ENCODE data around the gene CNOT6. TPM values are rescaled to one million over a fixed set of nuclear protein-coding genes. Genes with fewer than 3 reads are reported as not detected.

CNOT6 gene
- total and polyA plus RNA-seq, 10 of the 15 experiments (the other 5 are each of a cell fraction or from before 2014, with no cell fraction given) = 3.8 to 22.1 (median 12.1) TPM

DNA sequence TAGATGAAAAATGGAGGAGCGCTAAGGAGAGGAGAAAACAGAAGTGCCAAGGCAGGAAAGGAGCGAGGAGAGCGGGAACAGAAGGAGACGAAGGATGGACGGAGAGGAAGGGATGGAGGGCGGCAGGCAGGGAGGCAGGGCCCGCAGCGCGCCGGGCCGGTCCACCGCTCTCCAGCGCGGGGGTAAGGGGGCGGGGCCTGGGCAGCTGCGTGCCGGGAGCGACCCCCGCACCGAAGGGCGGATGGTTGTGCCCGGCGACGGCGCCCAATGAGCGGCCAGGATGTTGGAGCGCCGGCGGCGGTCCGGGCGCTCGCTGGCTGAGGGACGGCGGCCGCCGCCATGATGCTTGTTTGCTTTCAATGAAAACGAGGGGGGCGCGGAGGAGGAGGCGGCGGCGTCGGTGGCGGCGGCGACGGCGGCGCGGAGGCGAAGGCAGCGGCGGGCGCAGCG, at the start of gene CNOT6 (continued):
- TF ChIP-seq, protein P1, sequence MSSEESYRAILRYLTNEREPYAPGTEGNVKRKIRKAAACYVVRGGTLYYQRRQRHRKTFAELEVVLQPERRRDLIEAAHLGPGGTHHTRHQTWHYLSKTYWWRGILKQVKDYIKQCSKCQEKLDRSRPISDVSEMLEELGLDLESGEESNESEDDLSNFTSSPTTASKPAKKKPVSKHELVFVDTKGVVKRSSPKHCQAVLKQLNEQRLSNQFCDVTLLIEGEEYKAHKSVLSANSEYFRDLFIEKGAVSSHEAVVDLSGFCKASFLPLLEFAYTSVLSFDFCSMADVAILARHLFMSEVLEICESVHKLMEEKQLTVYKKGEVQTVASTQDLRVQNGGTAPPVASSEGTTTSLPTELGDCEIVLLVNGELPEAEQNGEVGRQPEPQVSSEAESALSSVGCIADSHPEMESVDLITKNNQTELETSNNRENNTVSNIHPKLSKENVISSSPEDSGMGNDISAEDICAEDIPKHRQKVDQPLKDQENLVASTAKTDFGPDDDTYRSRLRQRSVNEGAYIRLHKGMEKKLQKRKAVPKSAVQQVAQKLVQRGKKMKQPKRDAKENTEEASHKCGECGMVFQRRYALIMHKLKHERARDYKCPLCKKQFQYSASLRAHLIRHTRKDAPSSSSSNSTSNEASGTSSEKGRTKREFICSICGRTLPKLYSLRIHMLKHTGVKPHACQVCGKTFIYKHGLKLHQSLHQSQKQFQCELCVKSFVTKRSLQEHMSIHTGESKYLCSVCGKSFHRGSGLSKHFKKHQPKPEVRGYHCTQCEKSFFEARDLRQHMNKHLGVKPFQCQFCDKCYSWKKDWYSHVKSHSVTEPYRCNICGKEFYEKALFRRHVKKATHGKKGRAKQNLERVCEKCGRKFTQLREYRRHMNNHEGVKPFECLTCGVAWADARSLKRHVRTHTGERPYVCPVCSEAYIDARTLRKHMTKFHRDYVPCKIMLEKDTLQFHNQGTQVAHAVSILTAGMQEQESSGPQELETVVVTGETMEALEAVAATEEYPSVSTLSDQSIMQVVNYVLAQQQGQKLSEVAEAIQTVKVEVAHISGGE (CRISPR knock-in tag; IDR thresholded peaks at IDR 0.05) = no peak
- TF ChIP-seq NR2C2 (IDR thresholded peaks at IDR 0.05; ENCODE audit: borderline replicate concordance, control insufficient read depth, insufficient read length, low read depth) = no peak
- peak; percentile 59 for TF ChIP-seq RELA (IDR thresholded peaks at IDR 0.05; ENCODE audit: borderline replicate concordance, partially characterized antibody)
- TF ChIP-seq ZNF622 (IDR thresholded peaks at IDR 0.05) = no peak
- no peak for TF ChIP-seq EGR1 (IDR thresholded peaks at IDR 0.05; ENCODE audit: borderline replicate concordance in 1 of 2, low read depth in 2 of 2, low read length in 2 of 2)
- TF ChIP-seq SP1 (IDR thresholded peaks at IDR 0.05; ENCODE audit: low read depth, low read length) = peak; percentile 99
- TF ChIP-seq, protein P2, sequence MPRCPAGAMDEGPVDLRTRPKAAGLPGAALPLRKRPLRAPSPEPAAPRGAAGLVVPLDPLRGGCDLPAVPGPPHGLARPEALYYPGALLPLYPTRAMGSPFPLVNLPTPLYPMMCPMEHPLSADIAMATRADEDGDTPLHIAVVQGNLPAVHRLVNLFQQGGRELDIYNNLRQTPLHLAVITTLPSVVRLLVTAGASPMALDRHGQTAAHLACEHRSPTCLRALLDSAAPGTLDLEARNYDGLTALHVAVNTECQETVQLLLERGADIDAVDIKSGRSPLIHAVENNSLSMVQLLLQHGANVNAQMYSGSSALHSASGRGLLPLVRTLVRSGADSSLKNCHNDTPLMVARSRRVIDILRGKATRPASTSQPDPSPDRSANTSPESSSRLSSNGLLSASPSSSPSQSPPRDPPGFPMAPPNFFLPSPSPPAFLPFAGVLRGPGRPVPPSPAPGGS (IDR thresholded peaks at IDR 0.05; ENCODE audit: borderline replicate concordance, insufficient read depth, low read depth, low read length, poor library complexity, severe bottlenecking) = no peak
- no peak for TF ChIP-seq RUNX3 (IDR thresholded peaks at IDR 0.05; ENCODE audit: low read length)
- peak; percentile 83; the same call in 1 of the 2 replicates for TF ChIP-seq RB1 (IDR thresholded peaks at IDR 0.05; ENCODE audit: borderline replicate concordance)
- TF ChIP-seq PML (IDR thresholded peaks at IDR 0.05; ENCODE audit: low read length) = no peak
- TF ChIP-seq ZNF24 (IDR thresholded peaks at IDR 0.05) = 0 out of 2 replicates have a peak, but pooled peaks have one; percentile 27
- peak; percentile 45; the same call in 1 of the 2 replicates for TF ChIP-seq BRCA1 (IDR thresholded peaks at IDR 0.05; ENCODE audit: low read depth, low read length)
- TF ChIP-seq NRF1 (conservative IDR thresholded peaks at IDR 0.05; ENCODE audit: low read depth, low read length) = no peak
- 0 out of 2 replicates have a peak, but pooled peaks have one; percentile 28 for TF ChIP-seq ESRRA (IDR thresholded peaks at IDR 0.05; ENCODE audit: low read length)
- TF ChIP-seq RCOR1 (conservative IDR thresholded peaks at IDR 0.05; ENCODE audit: low read depth, low read length) = 0 out of 2 replicates have a peak, but pooled peaks have one; percentile 29
- TF ChIP-seq RAD51 (IDR thresholded peaks at IDR 0.05) = no peak
- TF ChIP-seq, protein P3, sequence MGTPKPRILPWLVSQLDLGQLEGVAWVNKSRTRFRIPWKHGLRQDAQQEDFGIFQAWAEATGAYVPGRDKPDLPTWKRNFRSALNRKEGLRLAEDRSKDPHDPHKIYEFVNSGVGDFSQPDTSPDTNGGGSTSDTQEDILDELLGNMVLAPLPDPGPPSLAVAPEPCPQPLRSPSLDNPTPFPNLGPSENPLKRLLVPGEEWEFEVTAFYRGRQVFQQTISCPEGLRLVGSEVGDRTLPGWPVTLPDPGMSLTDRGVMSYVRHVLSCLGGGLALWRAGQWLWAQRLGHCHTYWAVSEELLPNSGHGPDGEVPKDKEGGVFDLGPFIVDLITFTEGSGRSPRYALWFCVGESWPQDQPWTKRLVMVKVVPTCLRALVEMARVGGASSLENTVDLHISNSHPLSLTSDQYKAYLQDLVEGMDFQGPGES (IDR thresholded peaks at IDR 0.05) = peak; percentile 84
- TF ChIP-seq HCFC1 (IDR thresholded peaks at IDR 0.05; ENCODE audit: low read length) = peak; percentile 70
- TF ChIP-seq TCF7 (IDR thresholded peaks at IDR 0.05; ENCODE audit: borderline replicate concordance) = no peak
- no peak for TF ChIP-seq JUNB (IDR thresholded peaks at IDR 0.05)
- TF ChIP-seq NBN (IDR thresholded peaks at IDR 0.05) = peak; percentile 96; the same call in 1 of the 2 replicates
- TF ChIP-seq FOS (IDR thresholded peaks at IDR 0.05; ENCODE audit: borderline replicate concordance, extremely low read depth, insufficient read length) = peak; percentile 16
- TF ChIP-seq, protein P4, sequence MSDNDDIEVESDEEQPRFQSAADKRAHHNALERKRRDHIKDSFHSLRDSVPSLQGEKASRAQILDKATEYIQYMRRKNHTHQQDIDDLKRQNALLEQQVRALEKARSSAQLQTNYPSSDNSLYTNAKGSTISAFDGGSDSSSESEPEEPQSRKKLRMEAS (IDR thresholded peaks at IDR 0.05; ENCODE audit: low read depth, low read length) = peak; percentile 81
- peak; percentile 85; the same call in 1 of the 2 replicates for TF ChIP-seq TCF3 (IDR thresholded peaks at IDR 0.05; ENCODE audit: borderline replicate concordance, insufficient read depth, low read depth, low read length)
- no peak for TF ChIP-seq ASH2L (IDR thresholded peaks at IDR 0.05; ENCODE audit: borderline replicate concordance, low read depth)
- TF ChIP-seq CHD1 (IDR thresholded peaks at IDR 0.05; ENCODE audit: low read depth, low read length) = peak; percentile 100

Measured in GM12878 (cell line).